Measurements from ENCODE around the gene YJEFN3. TPM values are rescaled to one million over a fixed set of nuclear protein-coding genes. Genes with fewer than 3 reads are reported as not detected.

YJEFN3 gene
- total RNA-seq, 1 donor, result 0.43 TPM

DNA sequence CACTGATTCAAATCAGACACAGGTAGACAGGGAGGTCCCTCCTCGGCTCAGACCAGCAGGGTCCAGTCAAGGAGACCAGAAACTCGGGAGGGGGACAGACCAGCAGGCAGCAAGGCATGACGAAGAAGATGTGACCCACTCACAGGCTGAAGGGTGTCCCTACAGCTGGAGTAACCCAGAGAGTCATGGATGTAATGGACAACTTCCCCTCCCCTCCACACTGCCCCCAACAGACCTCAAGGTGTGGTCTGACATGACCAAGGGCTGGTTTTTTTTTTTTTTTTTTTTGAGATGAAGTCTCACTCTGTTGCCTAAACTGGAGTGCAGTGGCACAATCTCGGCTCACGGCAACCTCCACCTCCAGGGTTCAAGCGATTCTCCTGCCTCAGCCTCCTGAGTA, 55.6 kb downstream of the YJEFN3 start:
- no peak overlapping the region for H3K4me3 ChIP-seq (ENCODE audit: low read depth, low read length)
- DNase-seq (ENCODE audit: low read depth), result no peak
- TF ChIP-seq, protein P1, sequence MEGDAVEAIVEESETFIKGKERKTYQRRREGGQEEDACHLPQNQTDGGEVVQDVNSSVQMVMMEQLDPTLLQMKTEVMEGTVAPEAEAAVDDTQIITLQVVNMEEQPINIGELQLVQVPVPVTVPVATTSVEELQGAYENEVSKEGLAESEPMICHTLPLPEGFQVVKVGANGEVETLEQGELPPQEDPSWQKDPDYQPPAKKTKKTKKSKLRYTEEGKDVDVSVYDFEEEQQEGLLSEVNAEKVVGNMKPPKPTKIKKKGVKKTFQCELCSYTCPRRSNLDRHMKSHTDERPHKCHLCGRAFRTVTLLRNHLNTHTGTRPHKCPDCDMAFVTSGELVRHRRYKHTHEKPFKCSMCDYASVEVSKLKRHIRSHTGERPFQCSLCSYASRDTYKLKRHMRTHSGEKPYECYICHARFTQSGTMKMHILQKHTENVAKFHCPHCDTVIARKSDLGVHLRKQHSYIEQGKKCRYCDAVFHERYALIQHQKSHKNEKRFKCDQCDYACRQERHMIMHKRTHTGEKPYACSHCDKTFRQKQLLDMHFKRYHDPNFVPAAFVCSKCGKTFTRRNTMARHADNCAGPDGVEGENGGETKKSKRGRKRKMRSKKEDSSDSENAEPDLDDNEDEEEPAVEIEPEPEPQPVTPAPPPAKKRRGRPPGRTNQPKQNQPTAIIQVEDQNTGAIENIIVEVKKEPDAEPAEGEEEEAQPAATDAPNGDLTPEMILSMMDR (IDR thresholded peaks at IDR 0.05; ENCODE audit: insufficient read depth, low read depth, low read length), result no peak

Other genes starting within 250 kb of the YJEFN3 start
- 22.5 and 27.4 TPM in 2 replicates for gene SUGP1, start 208.4 kb upstream of the YJEFN3 start, total RNA-seq
- gene MAU2, start 208.1 kb upstream of the YJEFN3 start, total RNA-seq, result 30.6 and 32.4 TPM in 2 replicates
- 44.5 and 57.0 TPM in 2 replicates for gene GATAD2A, start 123.2 kb upstream of the YJEFN3 start, total RNA-seq
- 1.3 and 2.3 TPM in 2 replicates for gene TSSK6, start 13.4 kb upstream of the YJEFN3 start, total RNA-seq
- gene NDUFA13, start 12.7 kb upstream of the YJEFN3 start, total RNA-seq, result 199 and 205 TPM in 2 replicates
- under 0.01 and 0.43 TPM in 2 replicates for gene CILP2, start 9.4 kb downstream of the YJEFN3 start, total RNA-seq
- 0.64 and 1.7 TPM in 2 replicates for gene PBX4, start 89.8 kb downstream of the YJEFN3 start, total RNA-seq
- 0.86 and 0.97 TPM in 2 replicates for gene LPAR2, start 99.3 kb downstream of the YJEFN3 start, total RNA-seq
- gene GMIP, start 114.7 kb downstream of the YJEFN3 start, total RNA-seq, result 5.6 and 6.8 TPM in 2 replicates
- gene ATP13A1, start 134.8 kb downstream of the YJEFN3 start, total RNA-seq, result 35.8 and 44.9 TPM in 2 replicates
- 5.5 and 5.6 TPM in 2 replicates for gene ZNF101, start 139.9 kb downstream of the YJEFN3 start, total RNA-seq
- gene ZNF14, start 204.2 kb downstream of the YJEFN3 start, total RNA-seq, result 4.2 and 7.8 TPM in 2 replicates